Coronary artery (tissue), 2 donors: ENCODE measurements around the gene EFCAB14.
"Not testable (repeated sequence)": the region's sequence is repeated elsewhere in the genome, so short reads cannot be mapped to it uniquely, and the experiment has no call there.

Experiments
- DNase-seq: peaks from one replicate; pipeline ENCODE4 v3.0.0-alpha.2; 2017; ENCODE audit warnings: low spot score
- H3K27ac ChIP-seq, 2 donors: fragments of 200-600 bp; sonication (generic); one replicate each; pipeline ENCODE4 v1.5.1; 2016 to 2019
- H3K4me3 ChIP-seq: fragments of 200-600 bp; sonication (generic); 2 replicates; pipeline ENCODE4 v1.5.1; 2016; ENCODE audit warnings: mild to moderate bottlenecking, moderate library complexity
- TF ChIP-seq, protein P1 (sequence below): fragments of 200-600 bp; sonication (generic); IDR thresholded peaks from one replicate; pipeline ENCODE4 v1.5.1; 2019; ENCODE audit warnings: antibody characterized with exemption

EFCAB14 gene

DNA sequence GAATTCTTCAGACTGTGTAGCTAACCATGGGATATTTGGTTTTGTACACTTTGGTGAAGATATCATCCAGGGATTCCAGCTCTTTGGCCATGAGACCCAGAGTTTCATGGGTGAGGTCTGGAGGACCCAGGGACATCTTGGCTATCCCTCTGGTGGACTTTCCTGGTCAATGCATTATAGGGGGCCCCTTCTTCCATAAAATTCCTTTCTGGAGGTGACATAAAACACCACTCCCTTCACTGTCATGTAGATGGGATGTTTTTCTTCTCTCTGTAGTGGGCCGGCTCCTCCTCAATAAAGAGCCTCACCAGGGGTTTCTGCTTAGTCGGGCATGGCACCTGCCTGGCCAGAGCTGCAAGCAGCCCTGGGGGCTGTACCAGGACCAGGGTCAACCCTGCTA, 52.9 kb downstream of the EFCAB14 start:
- Histone ChIP-seq H3K27ac (no peak overlapping the region), H3K4me3 (peak overlapping the region; percentile 94)
- DNase-seq: no peak
- TF ChIP-seq, protein P1, sequence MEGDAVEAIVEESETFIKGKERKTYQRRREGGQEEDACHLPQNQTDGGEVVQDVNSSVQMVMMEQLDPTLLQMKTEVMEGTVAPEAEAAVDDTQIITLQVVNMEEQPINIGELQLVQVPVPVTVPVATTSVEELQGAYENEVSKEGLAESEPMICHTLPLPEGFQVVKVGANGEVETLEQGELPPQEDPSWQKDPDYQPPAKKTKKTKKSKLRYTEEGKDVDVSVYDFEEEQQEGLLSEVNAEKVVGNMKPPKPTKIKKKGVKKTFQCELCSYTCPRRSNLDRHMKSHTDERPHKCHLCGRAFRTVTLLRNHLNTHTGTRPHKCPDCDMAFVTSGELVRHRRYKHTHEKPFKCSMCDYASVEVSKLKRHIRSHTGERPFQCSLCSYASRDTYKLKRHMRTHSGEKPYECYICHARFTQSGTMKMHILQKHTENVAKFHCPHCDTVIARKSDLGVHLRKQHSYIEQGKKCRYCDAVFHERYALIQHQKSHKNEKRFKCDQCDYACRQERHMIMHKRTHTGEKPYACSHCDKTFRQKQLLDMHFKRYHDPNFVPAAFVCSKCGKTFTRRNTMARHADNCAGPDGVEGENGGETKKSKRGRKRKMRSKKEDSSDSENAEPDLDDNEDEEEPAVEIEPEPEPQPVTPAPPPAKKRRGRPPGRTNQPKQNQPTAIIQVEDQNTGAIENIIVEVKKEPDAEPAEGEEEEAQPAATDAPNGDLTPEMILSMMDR: no peak

DNA sequence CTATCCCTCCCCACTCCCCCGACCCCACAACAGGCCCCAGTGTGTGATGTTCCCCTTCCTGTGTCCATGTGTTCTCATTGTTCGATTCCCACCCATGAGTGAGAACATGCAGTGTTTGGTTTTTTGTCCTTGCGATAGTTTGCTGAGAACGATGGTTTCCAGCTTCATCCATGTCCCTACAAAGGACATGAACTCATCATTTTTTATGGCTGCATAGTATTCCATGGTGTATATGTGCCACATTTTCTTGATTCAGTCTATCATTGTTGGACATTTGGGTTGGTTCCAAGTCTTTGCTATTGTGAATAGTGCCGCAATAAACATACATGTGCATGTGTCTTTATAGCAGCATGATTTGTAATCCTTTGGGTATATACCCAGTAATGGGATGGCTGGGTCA, 56.0 kb downstream of the EFCAB14 start:
- H3K4me3 ChIP-seq, H3K27ac ChIP-seq, DNase-seq: not testable (repeated sequence)

DNA sequence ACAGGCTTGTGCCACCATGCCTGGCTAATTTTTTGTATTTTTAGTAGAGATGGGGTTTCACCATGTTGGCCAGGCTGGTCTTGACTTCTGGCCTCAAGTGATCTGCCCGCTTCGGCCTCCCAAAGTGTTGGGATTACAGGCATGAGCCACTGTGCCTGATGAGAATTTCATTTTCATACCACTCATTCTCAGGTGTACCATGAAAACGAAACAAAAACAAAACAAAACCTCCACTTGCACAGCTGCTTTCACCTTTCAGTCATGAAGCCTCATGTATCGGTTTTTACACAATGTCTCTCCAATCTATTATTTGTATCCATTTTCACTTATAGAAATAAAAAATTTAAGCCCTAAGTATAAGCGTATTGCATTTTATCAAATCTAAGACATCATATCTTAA, 58.8 kb downstream of the EFCAB14 start:
- H3K27ac ChIP-seq, H3K4me3 ChIP-seq, DNase-seq: not testable (repeated sequence)

DNA sequence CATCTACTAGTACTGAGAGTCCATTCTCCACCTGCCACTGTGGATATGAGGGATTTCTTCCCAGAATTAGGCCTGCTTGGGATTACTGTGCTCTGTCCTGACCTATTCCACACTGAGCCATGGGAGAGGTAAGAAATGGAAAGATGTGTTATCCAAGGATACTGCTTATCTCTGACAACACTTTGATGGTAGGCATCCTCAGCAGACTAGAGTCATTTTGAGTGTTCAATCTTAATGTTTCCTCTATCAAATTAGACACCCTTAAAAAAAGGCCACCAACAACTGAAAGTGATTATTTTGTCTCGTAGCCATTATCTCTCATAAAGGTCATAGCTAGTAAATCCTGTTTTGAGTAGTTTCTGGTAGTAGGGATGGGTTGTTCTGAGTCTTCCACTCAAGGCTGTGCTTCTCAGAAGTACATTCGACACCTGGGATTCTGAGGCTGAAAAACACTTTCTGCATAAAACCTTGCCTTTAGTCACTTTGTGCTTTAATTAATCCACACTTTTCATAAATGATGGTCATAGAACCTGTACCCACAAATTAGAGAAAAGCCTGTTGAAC, 59.5 kb downstream of the EFCAB14 start:
- Histone ChIP-seq H3K4me3 (no peak overlapping the region), H3K27ac (no peak overlapping the region)
- TF ChIP-seq, protein P1: no peak
- no peak for DNase-seq

DNA sequence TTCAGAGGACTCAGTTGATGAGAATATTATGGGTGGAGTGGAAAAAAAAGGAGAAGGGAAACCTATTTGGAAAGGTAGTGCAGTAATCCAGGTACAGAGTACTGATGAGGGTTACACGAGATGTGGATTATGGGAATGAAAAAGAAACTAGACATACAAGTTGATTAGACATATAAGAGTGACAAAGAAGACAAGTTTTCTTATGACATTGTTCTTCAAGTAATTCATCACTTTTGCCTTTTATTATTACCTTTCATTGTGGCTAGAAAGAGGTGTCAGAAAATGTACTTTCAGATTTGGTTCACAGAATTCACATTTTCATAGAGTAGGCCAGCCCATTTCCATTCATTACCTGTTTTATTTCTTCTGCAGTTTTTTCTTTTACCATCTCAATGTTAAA, 61.1 kb downstream of the EFCAB14 start:
- TF ChIP-seq, protein P1: no peak
- Histone ChIP-seq H3K27ac (no peak overlapping the region), H3K4me3 (no peak overlapping the region)
- DNase-seq: no peak

DNA sequence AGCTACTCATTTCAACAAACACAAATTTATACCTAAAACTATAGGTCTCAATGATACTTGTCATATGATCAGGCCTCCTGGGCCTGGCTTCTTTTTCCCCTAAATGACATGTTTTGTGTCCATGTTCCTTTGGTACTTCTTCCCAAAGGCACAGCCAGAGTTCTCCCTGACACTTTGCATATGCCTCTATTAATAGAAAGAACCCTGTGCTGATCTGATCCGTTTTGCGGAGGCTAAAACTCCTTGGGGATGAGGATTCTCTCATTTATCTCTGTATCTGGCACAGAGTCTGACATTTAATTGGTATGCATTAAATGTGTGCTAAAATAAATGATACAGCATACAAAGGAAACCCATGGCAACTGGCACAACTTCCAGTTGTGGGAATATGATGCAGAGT, 62.3 kb downstream of the EFCAB14 start:
- TF ChIP-seq, protein P1: no peak
- H3K4me3 ChIP-seq: no peak overlapping the region
- H3K27ac ChIP-seq: no peak overlapping the region
- no peak for DNase-seq

DNA sequence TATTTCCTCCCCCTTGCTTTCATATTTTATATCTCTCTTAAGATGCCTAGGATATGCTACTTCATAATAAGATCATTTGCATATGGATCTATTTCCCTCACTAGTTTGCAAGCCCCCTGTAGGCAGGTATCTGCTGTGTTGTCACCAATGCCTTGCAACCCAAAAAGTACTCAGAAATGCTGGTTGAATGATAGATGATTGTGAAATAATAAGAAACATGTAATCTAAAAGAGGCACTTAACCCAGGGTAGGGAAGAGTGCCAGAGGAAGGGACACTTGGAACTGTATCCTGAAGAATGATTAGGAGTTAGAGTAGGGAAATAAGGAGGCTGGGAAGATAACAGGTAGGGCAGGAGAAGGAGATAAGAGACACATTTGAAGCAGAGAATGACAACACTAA, 63.1 kb downstream of the EFCAB14 start:
- Histone ChIP-seq H3K4me3 (no peak overlapping the region), H3K27ac (no peak overlapping the region)
- DNase-seq: no peak
- TF ChIP-seq, protein P1: no peak

DNA sequence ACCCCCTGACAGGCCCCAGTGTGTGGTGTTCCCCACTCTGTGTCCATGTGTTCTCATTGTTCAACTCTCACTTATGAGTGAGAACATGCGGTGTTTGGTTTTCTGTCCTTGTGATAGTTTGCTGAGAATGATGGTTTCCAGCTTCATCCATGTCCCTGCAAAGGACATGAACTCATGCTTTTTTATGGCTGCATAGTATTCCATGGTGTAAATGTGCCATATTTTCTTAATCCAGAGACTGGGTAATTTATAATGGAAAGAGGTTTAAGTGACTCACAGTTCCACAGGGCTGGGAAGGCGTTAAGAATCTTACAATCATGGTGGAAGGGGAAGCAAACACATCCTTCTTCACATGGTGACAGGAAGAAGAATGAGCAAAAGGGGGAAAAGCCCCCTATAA, 64.2 kb downstream of the EFCAB14 start:
- H3K4me3 ChIP-seq, DNase-seq, H3K27ac ChIP-seq: not testable (repeated sequence)

DNA sequence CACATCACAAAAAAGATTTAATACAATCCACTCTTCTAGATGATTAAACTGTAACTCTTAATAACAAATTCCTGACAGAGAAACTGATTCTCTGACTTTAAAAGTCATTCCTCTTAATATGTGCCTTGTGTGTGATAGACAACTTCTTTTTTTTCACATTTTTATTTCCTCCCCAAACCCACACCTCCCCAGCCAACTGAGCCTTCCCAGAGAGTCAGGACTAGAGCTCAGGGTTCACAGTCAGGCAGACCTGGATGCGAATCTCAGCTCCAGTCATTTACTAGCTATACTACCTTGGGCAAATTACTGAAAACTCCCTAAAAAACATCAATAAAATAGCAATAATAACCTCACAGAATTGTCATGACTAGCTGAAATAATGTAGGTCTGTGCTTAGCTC, 64.9 kb downstream of the EFCAB14 start:
- H3K4me3 ChIP-seq: peak overlapping the region; percentile 48
- TF ChIP-seq, protein P1: no peak
- H3K27ac ChIP-seq: peak overlapping the region; percentile 64 to 65
- no peak for DNase-seq
